Measurements from ENCODE around the gene INSR.
A peak's percentile ranks its signal among the peaks of the same experiment; 100 is the strongest.

The INSR gene

GRCh38 chr19:7191946-7192691, 102.1 kb downstream of the INSR start:
- Histone ChIP-seq H3K27ac (ENCODE audit: extremely low read depth, low read depth, low read length) (no peak overlapping the region), H3K36me3 (ENCODE audit: control insufficient read depth in 2 of 2, insufficient read depth in 1 of 2, low read length in 2 of 2) (no peaks in the 10 kb centered on the region), H3K4me1 (ENCODE audit: control insufficient read depth, insufficient read depth, low read length) (no peaks in the 10 kb centered on the region), H3K9me3 (ENCODE audit: control insufficient read depth, insufficient read depth, low read depth, low read length) (no peaks in the 10 kb centered on the region), H3K4me3 (ENCODE audit: low read depth, low read length) (no peak overlapping the region)
- ChIA-PET POLR2A (no interaction called here), CTCF (no interaction called here)
- no peak for TF ChIP-seq HOXA7 (CRISPR knock-in tag; IDR thresholded peaks at IDR 0.05; ENCODE audit: borderline replicate concordance)
- no peak for TF ChIP-seq ZNF837 (tag by site-specific recombination; IDR thresholded peaks at IDR 0.05)
- TF ChIP-seq ZNF514 (tag by site-specific recombination; IDR thresholded peaks at IDR 0.05), result no peak
- TF ChIP-seq ZNF555 (tag by site-specific recombination; conservative IDR thresholded peaks at IDR 0.05), result no peak
- TF ChIP-seq ZNF335 (tag by site-specific recombination; conservative IDR thresholded peaks at IDR 0.05), result no peak
- no peak for TF ChIP-seq ZSCAN16 (tag by site-specific recombination; IDR thresholded peaks at IDR 0.05)
- no peak for TF ChIP-seq SALL2 (tag by site-specific recombination; IDR thresholded peaks at IDR 0.05; ENCODE audit: borderline replicate concordance)
- TF ChIP-seq ZNF624 (tag by site-specific recombination; IDR thresholded peaks at IDR 0.05), result no peak
- no peak for TF ChIP-seq GFI1B (tag by site-specific recombination; IDR thresholded peaks at IDR 0.05)
- TF ChIP-seq ZBTB10 (tag by site-specific recombination; IDR thresholded peaks at IDR 0.05), result no peak
- peak; percentile 97 for TF ChIP-seq ZNF366 (tag by site-specific recombination; conservative IDR thresholded peaks at IDR 0.05)
- no peak for TF ChIP-seq ZNF776 (tag by site-specific recombination; IDR thresholded peaks at IDR 0.05; ENCODE audit: borderline replicate concordance)
- no peak for TF ChIP-seq OVOL3 (tag by site-specific recombination; IDR thresholded peaks at IDR 0.05)
- no peak for TF ChIP-seq BCL11B (tag by site-specific recombination; IDR thresholded peaks at IDR 0.05; ENCODE audit: low read depth)
- peak; percentile 94 for TF ChIP-seq PRDM1 (tag by site-specific recombination; IDR thresholded peaks at IDR 0.05)
- no peak for TF ChIP-seq ZNF433 (tag by site-specific recombination; IDR thresholded peaks at IDR 0.05; ENCODE audit: low read depth)
- TF ChIP-seq ZNF266 (tag by site-specific recombination; IDR thresholded peaks at IDR 0.05; ENCODE audit: low read depth), result 0 out of 2 replicates have a peak, but pooled peaks have one; percentile 12
- no peak for TF ChIP-seq ZNF510 (tag by site-specific recombination; IDR thresholded peaks at IDR 0.05; ENCODE audit: insufficient replicate concordance)
- TF ChIP-seq ZNF292 (tag by site-specific recombination; IDR thresholded peaks at IDR 0.05; ENCODE audit: borderline replicate concordance, low read depth), result no peak
- TF ChIP-seq ZNF10 (tag by site-specific recombination; IDR thresholded peaks at IDR 0.05), result no peak
- no peak for TF ChIP-seq ZNF426 (tag by site-specific recombination; IDR thresholded peaks at IDR 0.05)
- 0 out of 2 replicates have a peak, but pooled peaks have one; percentile 29 for TF ChIP-seq PRDM10 (tag by site-specific recombination; IDR thresholded peaks at IDR 0.05)
- no peak for TF ChIP-seq ELK4 (IDR thresholded peaks at IDR 0.05; ENCODE audit: borderline replicate concordance, low read depth, low read length)
- no peak for TF ChIP-seq ZNF843 (tag by site-specific recombination; IDR thresholded peaks at IDR 0.05)
- TF ChIP-seq ZNF23 (tag by site-specific recombination; IDR thresholded peaks at IDR 0.05; ENCODE audit: borderline replicate concordance), result 0 out of 2 replicates have a peak, but pooled peaks have one; percentile 25
- TF ChIP-seq TRIM28 (IDR thresholded peaks at IDR 0.05; ENCODE audit: borderline replicate concordance, low read length), result no peak
- TF ChIP-seq PRDM4 (tag by site-specific recombination; IDR thresholded peaks at IDR 0.05), result no peak
- no peak for TF ChIP-seq ZNF274 (IDR thresholded peaks at IDR 0.05; ENCODE audit: low read length)
- TF ChIP-seq ZNF274 (tag by site-specific recombination; IDR thresholded peaks at IDR 0.05; ENCODE audit: borderline replicate concordance), result no peak
